PC-9 (cell line): ENCODE results near the gene OXSR1.

ENCODE experiments used
- CTCF ChIP-seq: fragments of 200-600 bp; sonication (generic); conservative IDR thresholded peaks from 2 replicates; pipeline ENCODE4 v1.6.1; 2017; ENCODE audit warnings: mixed run types, antibody characterized with exemption, mild to moderate bottlenecking, moderate library complexity
- EZH2 ChIP-seq: fragments of 200-600 bp; sonication (generic); IDR thresholded peaks from 2 replicates; pipeline ENCODE4 v1.8.0; 2017; ENCODE audit warnings: antibody characterized with exemption, low read depth

GRCh38 chr3:38284756-38285150, 119.4 kb downstream of the OXSR1 start:
- TF ChIP-seq CTCF (no peak), EZH2 (no peak)
